Natural killer cell (primary cell): ENCODE data around the gene TRIP13. TPM values are rescaled to one million over a fixed set of nuclear protein-coding genes. Genes with fewer than 3 reads are reported as not detected.

ENCODE experiments used
- ATAC-seq, 3 donors: fragments of 150-1000 bp in 2 of 3; fragments of 200-7000 bp in 1 of 3; cut with Tn5 transposase; 1 replicate in 1 of 3; 2 replicates in 2 of 3; pipeline ENCODE4 v1.10.0; 2021; ENCODE audit warnings: mild to moderate bottlenecking in 2 of 3, moderate library complexity in 2 of 3
- DNase-seq, 2 donors: peaks; one replicate each; pipeline versions ENCODE4 v3.0.0 to v3.0.0-alpha.2; 2013 to 2021; ENCODE audit warnings: mixed read lengths in 1 of 2
- H3K27ac ChIP-seq: one replicate; pipeline ENCODE4 v1.5.1; 2013; ENCODE audit warnings: mild to moderate bottlenecking, low read length
- H3K27me3 ChIP-seq: one replicate; pipeline ENCODE4 v1.6.1; 2013; ENCODE audit warnings: low read length; ENCODE audit not compliant: control insufficient read depth, insufficient read depth
- H3K36me3 ChIP-seq: one replicate; pipeline ENCODE4 v1.6.1; 2013; ENCODE audit warnings: low read length; ENCODE audit not compliant: control insufficient read depth, insufficient read depth
- H3K4me1 ChIP-seq: one replicate; pipeline ENCODE4 v1.6.1; 2013; ENCODE audit warnings: low read length; ENCODE audit not compliant: control insufficient read depth, insufficient read depth
- H3K4me3 ChIP-seq: one replicate; pipeline ENCODE4 v1.5.1; 2013; ENCODE audit warnings: low read length
- H3K9me3 ChIP-seq: one replicate; pipeline ENCODE4 v1.6.1; 2013; ENCODE audit warnings: low read length; ENCODE audit not compliant: control insufficient read depth, insufficient read depth
- H3K27ac Mint-ChIP-seq, 2 donors: one replicate each; pipeline ENCODE4 v1.8.0; 2022; ENCODE audit warnings: mild to moderate bottlenecking in 2 of 2, mixed read lengths in 2 of 2, moderate library complexity in 1 of 2
- H3K27me3 Mint-ChIP-seq, 2 donors: one replicate each; pipeline ENCODE4 v1.8.0; 2022; ENCODE audit warnings: low read depth in 2 of 2, mixed read lengths in 2 of 2
- H3K36me3 Mint-ChIP-seq: one replicate; pipeline ENCODE4 v1.8.0; 2022; ENCODE audit warnings: mixed read lengths
- H3K4me1 Mint-ChIP-seq, 2 donors: one replicate each; pipeline ENCODE4 v1.8.0; 2022; ENCODE audit warnings: mixed read lengths in 2 of 2
- H3K4me3 Mint-ChIP-seq: one replicate; pipeline ENCODE4 v1.8.0; 2022; ENCODE audit warnings: mild to moderate bottlenecking, moderate library complexity, mixed read lengths
- H3K9me3 Mint-ChIP-seq, 2 donors: one replicate each; pipeline ENCODE4 v1.8.0; 2022; ENCODE audit warnings: mixed read lengths in 2 of 2
- CTCF ChIP-seq: fragments of 200-600 bp; IDR thresholded peaks from one replicate; pipeline ENCODE4 v1.8.0; 2022; ENCODE audit warnings: antibody characterized with exemption
- WGBS: methylation state at CpG from one replicate; pipeline ENCODE4 v1.1.7; 2013; ENCODE audit warnings: missing lambda C conversion rate; ENCODE audit not compliant: insufficient coverage; 5-methylcytosine and 5-hydroxymethylcytosine counted together
- intact Hi-C: fragments of 100-400 bp; cut with micrococcal nuclease; formaldehyde crosslinking; loops from one replicate; pipeline ENCODE4 v1.14.2; 2022
- total RNA-seq, 4 donors: library from RNA; stranded (reverse); fragments of 120-200 nt in 1 of 4; gene quantifications; one replicate each; pipeline versions ENCODE4 v1.2.3 to v1.2.4, GENCODE V29; 2013 to 2022

Gene TRIP13
- total RNA-seq, 3 donors from 2014 or later (not counting 1 experiment from before 2014, with no cell fraction given): 0.45 to 0.57 (median 0.56) TPM

GRCh38 chr5:871596-872298 lies 20.9 kb upstream of the TRIP13 start:
- Mint-ChIP-seq H3K36me3 (peaks cover 16% of the 10 kb centered on the region), H3K4me1 (peaks cover 5 to 7% of the 10 kb centered on the region in 2 donors), H3K4me3 (no peak overlapping the region), H3K27ac (no peak overlapping the region), H3K27me3 (no peaks in the 10 kb centered on the region), H3K9me3 (no peaks in the 10 kb centered on the region)
- Histone ChIP-seq H3K27ac (no peak overlapping the region), H3K9me3 (no peaks in the 10 kb centered on the region), H3K4me1 (no peaks in the 10 kb centered on the region), H3K27me3 (no peaks in the 10 kb centered on the region), H3K4me3 (no peak overlapping the region), H3K36me3 (peaks cover 83% of the 10 kb centered on the region)
- DNase-seq (no peak), ATAC-seq (no peak)
- no peak for TF ChIP-seq CTCF
- intact Hi-C loops: no loop called here
- 96% methylated on average over 29 of the region's 29 CpGs for WGBS

- H3K27me3 ChIP-seq: no peaks in the 10 kb centered on the region
- ATAC-seq (no peak), DNase-seq (no peak)
- H3K36me3 ChIP-seq: peaks cover 81% of the 10 kb centered on the region
- H3K27ac ChIP-seq: no peak overlapping the region
- no peak overlapping the region for H3K4me3 ChIP-seq
- Mint-ChIP-seq H3K4me1 (peaks cover 5 to 7% of the 10 kb centered on the region in 2 donors), H3K27ac (no peak overlapping the region), H3K9me3 (no peaks in the 10 kb centered on the region), H3K36me3 (peaks cover 16% of the 10 kb centered on the region), H3K4me3 (no peak overlapping the region), H3K27me3 (no peaks in the 10 kb centered on the region)
- no peaks in the 10 kb centered on the region for H3K4me1 ChIP-seq
- intact Hi-C loops: no loop called here
- no peak for TF ChIP-seq CTCF
- WGBS: 86% methylated on average over 10 of the region's 10 CpGs
- no peaks in the 10 kb centered on the region for H3K9me3 ChIP-seq
Measured at GRCh38 chr5:872301-872700, 20.4 kb upstream of the TRIP13 start.

- Mint-ChIP-seq H3K9me3 (no peaks in the 10 kb centered on the region), H3K4me3 (no peak overlapping the region), H3K36me3 (peaks cover 16% of the 10 kb centered on the region), H3K27ac (no peak overlapping the region), H3K4me1 (peaks cover 5 to 7% of the 10 kb centered on the region in 2 donors), H3K27me3 (no peaks in the 10 kb centered on the region)
- WGBS: 79% methylated on average over 8 of the region's 8 CpGs
- H3K27me3 ChIP-seq: no peaks in the 10 kb centered on the region
- no peak overlapping the region for H3K27ac ChIP-seq
- H3K36me3 ChIP-seq: peaks cover 78% of the 10 kb centered on the region
- no peak for DNase-seq
- no peak for TF ChIP-seq CTCF
- no peak overlapping the region for H3K4me3 ChIP-seq
- intact Hi-C loops: no loop called here
- no peaks in the 10 kb centered on the region for H3K4me1 ChIP-seq
- no peaks in the 10 kb centered on the region for H3K9me3 ChIP-seq
- ATAC-seq: no peak
Measured at GRCh38 chr5:873328-873727, 19.4 kb upstream of the TRIP13 start.

GRCh38 chr5:875931-876330 lies 16.8 kb upstream of the TRIP13 start:
- no peak for ATAC-seq
- Mint-ChIP-seq H3K27ac (no peak overlapping the region), H3K4me3 (no peak overlapping the region), H3K9me3 (no peaks in the 10 kb centered on the region), H3K27me3 (no peaks in the 10 kb centered on the region), H3K4me1 (peaks cover 8 to 9% of the 10 kb centered on the region in 2 donors), H3K36me3 (peaks cover 16% of the 10 kb centered on the region)
- Histone ChIP-seq H3K36me3 (peaks cover 55% of the 10 kb centered on the region), H3K4me3 (no peak overlapping the region), H3K27me3 (no peaks in the 10 kb centered on the region), H3K27ac (no peak overlapping the region), H3K4me1 (no peaks in the 10 kb centered on the region), H3K9me3 (no peaks in the 10 kb centered on the region)
- TF ChIP-seq CTCF: no peak
- 99% methylated on average over 24 of the region's 24 CpGs for whole genome bisulfite sequencing
- intact Hi-C loops: no loop called here
- DNase-seq: no peak
